AG10803 (cell line): ENCODE data around the gene BAIAP2.

Experiments used
- DNase-seq: peaks from one replicate; pipeline ENCODE4 v3.0.0; 2010; ENCODE audit warnings: low read depth
- H3K4me3 ChIP-seq: 2 replicates; pipeline ENCODE4 v1.5.1; 2011; ENCODE audit warnings: mild to moderate bottlenecking, low read length, control low read depth
- CTCF ChIP-seq: conservative IDR thresholded peaks from 2 replicates; pipeline ENCODE4 v1.5.1; 2011; ENCODE audit warnings: mild to moderate bottlenecking, low read length, control low read depth, inconsistent platforms

The BAIAP2 gene

GRCh38 chr17:81095383-81095762 lies 60.4 kb downstream of the BAIAP2 start:
- no peak for TF ChIP-seq CTCF
- peak overlapping the region; percentile 26 for H3K4me3 ChIP-seq
- DNase-seq: no peak

- DNase-seq: no peak
- no peak for TF ChIP-seq CTCF
- H3K4me3 ChIP-seq: no peak overlapping the region; the same call in 1 of the 2 replicates
Observed at GRCh38 chr17:81096741-81097133, 61.8 kb downstream of the BAIAP2 start.

- peak; percentile 80 for DNase-seq
- peak overlapping the region; percentile 63 for H3K4me3 ChIP-seq
- TF ChIP-seq CTCF: peak; percentile 65
Observed at GRCh38 chr17:81097134-81097942, 62.4 kb downstream of the BAIAP2 start.

GRCh38 chr17:81097943-81098308 lies 63.0 kb downstream of the BAIAP2 start:
- peak overlapping the region; percentile 63 for H3K4me3 ChIP-seq
- peak; percentile 42 for DNase-seq
- no peak for TF ChIP-seq CTCF

GRCh38 chr17:81099888-81100287 lies 64.9 kb downstream of the BAIAP2 start:
- H3K4me3 ChIP-seq: no peak overlapping the region
- no peak for TF ChIP-seq CTCF
- no peak for DNase-seq

GRCh38 chr17:81100668-81101067 lies 65.7 kb downstream of the BAIAP2 start:
- no peak overlapping the region for H3K4me3 ChIP-seq
- TF ChIP-seq CTCF: no peak
- no peak for DNase-seq

- peak; percentile 69 for DNase-seq
- H3K4me3 ChIP-seq: no peak overlapping the region
- TF ChIP-seq CTCF: peak; percentile 100
Observed at GRCh38 chr17:81101614-81102306, 66.8 kb downstream of the BAIAP2 start.
